Measurements from ENCODE around the gene CS. TPM values are rescaled to one million over a fixed set of nuclear protein-coding genes. Genes with fewer than 3 reads are reported as not detected.

Gene CS
- total and polyA plus RNA-seq, 4 donors: 43.1 to 204 (median 94.3) TPM

DNA sequence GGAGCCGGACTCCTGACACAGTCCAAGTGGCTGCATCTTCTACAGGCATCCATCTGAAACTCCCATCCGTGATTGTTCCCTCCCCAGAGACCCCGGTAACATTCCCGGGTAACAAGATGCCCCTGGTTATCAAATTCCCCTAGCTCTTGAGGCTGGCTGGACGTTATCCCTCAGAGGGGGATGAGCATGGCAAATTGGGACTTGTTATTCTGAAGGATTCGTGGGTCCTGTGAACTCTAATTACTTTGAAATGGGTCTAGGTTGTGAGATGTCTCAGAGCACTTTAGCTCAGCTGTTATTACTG, 34.3 kb upstream of the CS start:
- DNase-seq (no peak), ATAC-seq (ENCODE audit: insufficient read depth, low FRiP score) (no peak)
- H3K9ac ChIP-seq (ENCODE audit: insufficient read depth in 1 of 2, low read length in 2 of 2): peak overlapping the region; percentile 63 to 94
- TF ChIP-seq, protein P1, sequence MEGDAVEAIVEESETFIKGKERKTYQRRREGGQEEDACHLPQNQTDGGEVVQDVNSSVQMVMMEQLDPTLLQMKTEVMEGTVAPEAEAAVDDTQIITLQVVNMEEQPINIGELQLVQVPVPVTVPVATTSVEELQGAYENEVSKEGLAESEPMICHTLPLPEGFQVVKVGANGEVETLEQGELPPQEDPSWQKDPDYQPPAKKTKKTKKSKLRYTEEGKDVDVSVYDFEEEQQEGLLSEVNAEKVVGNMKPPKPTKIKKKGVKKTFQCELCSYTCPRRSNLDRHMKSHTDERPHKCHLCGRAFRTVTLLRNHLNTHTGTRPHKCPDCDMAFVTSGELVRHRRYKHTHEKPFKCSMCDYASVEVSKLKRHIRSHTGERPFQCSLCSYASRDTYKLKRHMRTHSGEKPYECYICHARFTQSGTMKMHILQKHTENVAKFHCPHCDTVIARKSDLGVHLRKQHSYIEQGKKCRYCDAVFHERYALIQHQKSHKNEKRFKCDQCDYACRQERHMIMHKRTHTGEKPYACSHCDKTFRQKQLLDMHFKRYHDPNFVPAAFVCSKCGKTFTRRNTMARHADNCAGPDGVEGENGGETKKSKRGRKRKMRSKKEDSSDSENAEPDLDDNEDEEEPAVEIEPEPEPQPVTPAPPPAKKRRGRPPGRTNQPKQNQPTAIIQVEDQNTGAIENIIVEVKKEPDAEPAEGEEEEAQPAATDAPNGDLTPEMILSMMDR (IDR thresholded peaks at IDR 0.05; ENCODE audit: control extremely low read depth, extremely low read depth): no peak
- no peaks in the 10 kb centered on the region for H3K9me3 ChIP-seq (ENCODE audit: control insufficient read depth in 4 of 4, insufficient read depth in 3 of 4, low read length in 3 of 4)
- no peaks in the 10 kb centered on the region for H3K36me3 ChIP-seq (ENCODE audit: control insufficient read depth in 4 of 4, insufficient read depth in 4 of 4, low read length in 4 of 4)
- no peaks in the 10 kb centered on the region for H3K27me3 ChIP-seq (ENCODE audit: control insufficient read depth in 3 of 3, insufficient read depth in 3 of 3, low read length in 2 of 3)
- peaks cover 0 to 14% (median 8%) of the 10 kb centered on the region in 5 donors for H3K4me1 ChIP-seq (ENCODE audit: control insufficient read depth in 5 of 5, insufficient read depth in 5 of 5, low read length in 5 of 5)
- H3K27ac ChIP-seq (ENCODE audit: low read depth in 1 of 2, low read length in 1 of 2): peak overlapping the region; percentile 92 to 98
- 4 to 6% methylated on average over 6 of the region's 6 CpGs for WGBS, 2 donors
- peak overlapping the region; percentile 42 for H3K4me3 ChIP-seq

DNA sequence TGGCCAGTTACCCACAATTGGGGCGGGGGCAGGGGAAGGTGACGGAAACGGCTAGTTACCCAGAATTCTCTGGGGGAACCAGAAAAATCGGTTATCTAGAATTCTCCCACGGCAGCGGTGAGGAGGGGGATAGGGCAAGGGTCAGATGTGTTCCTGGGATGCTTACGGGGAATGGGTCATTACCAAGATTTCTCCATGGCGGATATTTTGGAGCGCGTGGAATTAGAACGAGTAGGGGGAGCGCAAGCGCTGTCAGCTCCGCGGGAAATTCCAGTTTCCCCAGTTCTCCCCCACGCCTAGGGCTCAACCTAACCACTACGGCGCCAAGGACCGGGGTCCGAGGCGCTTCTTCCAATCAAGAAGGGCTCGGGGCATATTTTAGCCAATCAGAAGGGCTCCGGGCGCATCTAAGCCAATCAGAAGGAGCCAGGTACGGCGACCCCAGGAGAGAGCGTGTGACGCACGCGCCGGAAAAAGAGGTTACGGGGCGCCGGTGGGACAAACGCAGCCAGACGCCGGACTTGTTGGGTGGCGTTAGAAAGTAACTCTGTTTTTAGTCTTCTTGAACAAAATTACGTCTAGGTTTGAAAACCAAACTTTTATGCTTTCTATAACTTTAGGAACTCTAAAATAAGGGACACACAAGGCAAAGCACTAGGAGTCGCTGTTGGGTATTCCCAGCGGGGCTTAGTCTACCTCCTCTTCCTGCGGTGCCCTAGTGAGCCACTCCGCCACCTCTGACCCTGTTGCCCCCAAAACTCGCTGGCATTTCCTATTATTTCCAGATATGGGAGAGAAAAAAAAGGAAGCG, 33.8 kb upstream of the CS start, which contains the start of gene PAN2:
PAN2 (minus strand) TSS at position 322 of the 811 bp plus-strand sequence. CDS start 906 bp downstream, outside the sequence.
- H3K27me3 ChIP-seq (ENCODE audit: control insufficient read depth in 3 of 3, insufficient read depth in 3 of 3, low read length in 2 of 3): no peaks in the 10 kb centered on the region
- TF ChIP-seq, protein P1 (IDR thresholded peaks at IDR 0.05; ENCODE audit: control extremely low read depth, extremely low read depth): no peak
- H3K27ac ChIP-seq (ENCODE audit: low read depth in 1 of 2, low read length in 1 of 2): peak within 1 kb of the TSS; percentile 92 to 98
- no peaks in the 10 kb centered on the region for H3K36me3 ChIP-seq (ENCODE audit: control insufficient read depth in 4 of 4, insufficient read depth in 4 of 4, low read length in 4 of 4)
- no peaks in the 10 kb centered on the region for H3K9me3 ChIP-seq (ENCODE audit: control insufficient read depth in 4 of 4, insufficient read depth in 3 of 4, low read length in 3 of 4)
- 0% methylated on average over 45 of the region's 45 CpGs for WGBS, 2 donors
- peak within 1 kb of the TSS; percentile 50 for H3K4me3 ChIP-seq
- DNase-seq: peak; percentile 97 to 99 (median 98)
- peaks cover 0 to 14% (median 8%) of the 10 kb centered on the region in 5 donors for H3K4me1 ChIP-seq (ENCODE audit: control insufficient read depth in 5 of 5, insufficient read depth in 5 of 5, low read length in 5 of 5)
- ATAC-seq (ENCODE audit: insufficient read depth, low FRiP score): peak; percentile 99
- peak within 1 kb of the TSS; percentile 94 to 95 for H3K9ac ChIP-seq (ENCODE audit: insufficient read depth in 1 of 2, low read length in 2 of 2)

- DNase-seq: no peak
- ATAC-seq (ENCODE audit: insufficient read depth, low FRiP score): no peak
- Histone ChIP-seq H3K27ac (ENCODE audit: low read depth in 1 of 2, low read length in 1 of 2) (peak overlapping the region; percentile 92 to 98), H3K27me3 (ENCODE audit: control insufficient read depth in 3 of 3, insufficient read depth in 3 of 3, low read length in 2 of 3) (no peaks in the 10 kb centered on the region), H3K9ac (ENCODE audit: insufficient read depth in 1 of 2, low read length in 2 of 2) (peak overlapping the region; percentile 94 to 95), H3K4me3 (peak overlapping the region; percentile 50), H3K9me3 (ENCODE audit: control insufficient read depth in 4 of 4, insufficient read depth in 3 of 4, low read length in 3 of 4) (no peaks in the 10 kb centered on the region), H3K4me1 (ENCODE audit: control insufficient read depth in 5 of 5, insufficient read depth in 5 of 5, low read length in 5 of 5) (peaks cover 0 to 14% (median 8%) of the 10 kb centered on the region in 5 donors), H3K36me3 (ENCODE audit: control insufficient read depth in 4 of 4, insufficient read depth in 4 of 4, low read length in 4 of 4) (peaks cover 0 to under 1% (median 0%) of the 10 kb centered on the region in 4 donors)
- 16 to 23% methylated on average over 8 of the region's 8 CpGs for WGBS, 2 donors
- TF ChIP-seq, protein P1 (IDR thresholded peaks at IDR 0.05; ENCODE audit: control extremely low read depth, extremely low read depth): no peak
Measured at GRCh38 chr12:56333197-56333678, 33.1 kb upstream of the CS start.

Data from lung (tissue), 12 donors.